ENCODE measurements around the gene DGKB.
"Not testable (repeated sequence)": the region's sequence is repeated elsewhere in the genome, so short reads cannot be mapped to it uniquely, and the experiment has no call there.

DNA sequence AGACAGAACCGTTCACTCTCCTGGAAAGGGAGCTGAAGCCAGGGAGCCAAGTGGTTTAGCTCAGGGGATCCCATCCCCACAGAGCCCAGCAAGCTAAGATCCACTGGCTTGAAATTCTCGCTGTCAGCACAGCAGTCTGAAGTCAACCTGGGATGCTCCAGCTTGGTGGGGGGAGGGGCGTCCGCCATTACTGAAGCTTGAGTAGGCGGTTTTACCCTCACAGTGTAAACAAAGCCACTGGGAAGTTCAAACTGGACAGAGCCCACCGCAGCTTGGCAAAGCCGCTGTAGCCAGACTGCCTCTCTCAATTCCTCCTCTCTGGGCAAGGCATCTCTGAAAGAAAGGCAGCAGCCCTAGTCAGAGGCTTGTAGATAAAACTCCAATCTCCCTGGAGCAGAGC, 443.7 kb downstream of the DGKB start:
- TF ChIP-seq, protein P1, sequence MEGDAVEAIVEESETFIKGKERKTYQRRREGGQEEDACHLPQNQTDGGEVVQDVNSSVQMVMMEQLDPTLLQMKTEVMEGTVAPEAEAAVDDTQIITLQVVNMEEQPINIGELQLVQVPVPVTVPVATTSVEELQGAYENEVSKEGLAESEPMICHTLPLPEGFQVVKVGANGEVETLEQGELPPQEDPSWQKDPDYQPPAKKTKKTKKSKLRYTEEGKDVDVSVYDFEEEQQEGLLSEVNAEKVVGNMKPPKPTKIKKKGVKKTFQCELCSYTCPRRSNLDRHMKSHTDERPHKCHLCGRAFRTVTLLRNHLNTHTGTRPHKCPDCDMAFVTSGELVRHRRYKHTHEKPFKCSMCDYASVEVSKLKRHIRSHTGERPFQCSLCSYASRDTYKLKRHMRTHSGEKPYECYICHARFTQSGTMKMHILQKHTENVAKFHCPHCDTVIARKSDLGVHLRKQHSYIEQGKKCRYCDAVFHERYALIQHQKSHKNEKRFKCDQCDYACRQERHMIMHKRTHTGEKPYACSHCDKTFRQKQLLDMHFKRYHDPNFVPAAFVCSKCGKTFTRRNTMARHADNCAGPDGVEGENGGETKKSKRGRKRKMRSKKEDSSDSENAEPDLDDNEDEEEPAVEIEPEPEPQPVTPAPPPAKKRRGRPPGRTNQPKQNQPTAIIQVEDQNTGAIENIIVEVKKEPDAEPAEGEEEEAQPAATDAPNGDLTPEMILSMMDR (IDR thresholded peaks at IDR 0.05): not testable (repeated sequence)
- TF ChIP-seq POLR2A (IDR thresholded peaks at IDR 0.05): not testable (repeated sequence)
